GM18505 (cell line): ENCODE results near the gene POLE.

Source experiments
- ATAC-seq: cut with Tn5 transposase; IDR thresholded peaks from one replicate; pipeline ENCODE4 v1.9.1; 2021; ENCODE audit not compliant: unreplicated experiment
- POLR2A ChIP-seq: IDR thresholded peaks from 4 replicates; pipeline ENCODE4 v1.6.1; 2011; ENCODE audit warnings: borderline replicate concordance; ENCODE audit not compliant: insufficient read depth, insufficient read length; ENCODE audit errors: extremely low read depth

The POLE gene

DNA sequence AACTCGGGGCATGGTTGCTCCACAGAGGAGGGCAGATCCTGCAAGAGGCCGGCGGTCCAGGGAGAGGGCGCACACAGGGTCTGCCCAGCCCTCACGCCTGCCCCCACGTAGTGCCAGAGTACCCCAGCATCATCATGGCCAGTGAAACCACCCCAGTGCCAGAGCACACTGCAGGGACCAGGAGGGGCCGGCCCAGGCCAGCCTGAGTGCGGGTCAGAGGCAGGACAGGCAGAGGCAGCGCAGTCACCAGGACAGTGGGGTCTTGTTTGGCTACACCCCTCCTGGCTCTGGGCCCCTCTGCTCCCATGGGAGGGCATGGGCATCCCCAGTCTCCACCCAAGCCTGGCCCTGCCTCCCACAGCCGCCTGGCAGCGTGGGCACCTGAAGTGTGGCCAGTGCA lies 111.5 kb downstream of the POLE start:
- no peak for ATAC-seq
- no peak for TF ChIP-seq POLR2A

DNA sequence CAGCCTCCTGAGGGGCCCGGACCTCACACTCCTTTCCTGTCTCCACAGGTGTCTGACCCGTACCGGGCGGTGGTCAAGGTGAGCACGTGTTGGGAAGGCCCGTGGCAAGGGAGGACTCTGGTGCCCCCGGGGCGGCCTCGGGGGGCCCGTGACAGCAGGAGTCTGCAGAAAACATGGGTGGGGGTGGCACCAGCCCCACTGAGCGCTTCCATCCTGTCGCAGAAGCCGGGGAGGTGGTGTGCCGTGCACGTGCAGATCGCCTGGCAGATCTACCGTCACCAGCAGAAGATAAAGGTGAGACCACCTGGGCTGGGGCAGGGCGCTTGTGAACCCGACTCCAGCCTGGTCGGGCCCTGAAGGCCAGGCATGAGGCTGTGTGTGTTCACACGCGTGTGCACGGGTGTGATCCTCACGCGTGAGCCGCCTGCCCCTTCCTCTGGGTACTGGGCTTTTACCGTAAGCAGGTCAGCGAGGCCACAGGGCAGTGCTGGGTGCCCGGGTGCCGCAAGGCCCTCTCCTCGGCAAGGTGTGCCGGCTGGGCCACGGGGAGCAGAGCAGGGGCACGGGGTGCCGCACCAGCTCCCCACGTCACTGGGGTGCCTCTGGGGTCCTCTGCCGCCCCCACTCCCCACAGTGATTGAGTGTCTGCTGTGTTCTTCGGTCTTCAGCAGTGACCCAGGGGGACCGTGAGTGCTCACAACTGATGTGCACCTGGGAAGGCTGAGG lies 112.7 kb downstream of the POLE start:
- no peak for TF ChIP-seq POLR2A
- no peak for ATAC-seq
